ENCODE results near the gene ZNF121.
A peak's percentile ranks its signal among the peaks of the same experiment; 100 is the strongest.

The ZNF121 gene

DNA sequence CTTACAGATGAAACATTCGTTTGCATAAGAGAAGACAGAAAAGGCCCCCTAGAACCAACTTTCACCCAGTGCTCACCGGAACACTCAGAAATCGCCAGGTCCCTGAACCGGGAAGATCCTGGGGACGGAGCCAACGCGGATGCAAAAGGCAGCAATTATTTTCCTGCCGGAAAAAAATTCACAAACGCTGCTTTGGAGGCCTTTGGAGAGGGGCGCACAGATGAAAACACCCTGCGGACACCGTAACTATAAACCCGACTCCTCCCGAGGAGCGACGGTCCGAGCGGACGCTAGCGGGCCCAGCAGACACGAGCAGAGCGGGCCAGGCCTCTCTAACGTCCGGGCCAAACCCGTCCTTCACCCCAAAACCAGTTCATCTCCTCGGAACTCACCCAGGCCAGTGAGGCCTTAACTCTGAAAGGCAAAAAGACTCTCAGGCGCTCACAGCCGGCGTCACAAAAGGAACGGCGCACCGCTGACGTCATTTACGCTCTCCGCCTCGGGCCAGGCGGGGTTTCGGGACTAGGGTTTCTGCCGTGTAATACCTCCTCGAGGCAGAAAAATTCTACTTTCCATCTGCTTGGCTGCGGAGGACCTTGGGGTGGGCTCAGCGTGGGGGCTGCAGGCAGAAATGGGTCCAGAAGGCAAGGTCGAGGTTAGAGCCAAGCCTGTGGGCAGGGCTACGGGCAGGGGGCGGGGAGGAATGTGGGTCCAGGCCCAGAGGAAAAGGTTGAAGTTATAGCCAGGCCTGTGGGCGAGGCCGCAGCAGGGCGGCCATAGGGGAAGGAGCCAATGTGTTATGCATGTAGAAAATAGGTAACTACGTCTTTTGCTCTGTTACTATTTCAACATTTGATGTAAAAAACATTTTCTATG, 45.9 kb downstream of the ZNF121 start, which contains the start of gene ZNF426:
Gene ZNF426 (minus strand): TSS at position 463 of the 876 bp plus-strand sequence. CDS start 2,413 bp downstream, outside the sequence.
- DNase-seq (ENCODE audit: low read depth in 2 of 2) = peak; percentile 68 to 79

DNA sequence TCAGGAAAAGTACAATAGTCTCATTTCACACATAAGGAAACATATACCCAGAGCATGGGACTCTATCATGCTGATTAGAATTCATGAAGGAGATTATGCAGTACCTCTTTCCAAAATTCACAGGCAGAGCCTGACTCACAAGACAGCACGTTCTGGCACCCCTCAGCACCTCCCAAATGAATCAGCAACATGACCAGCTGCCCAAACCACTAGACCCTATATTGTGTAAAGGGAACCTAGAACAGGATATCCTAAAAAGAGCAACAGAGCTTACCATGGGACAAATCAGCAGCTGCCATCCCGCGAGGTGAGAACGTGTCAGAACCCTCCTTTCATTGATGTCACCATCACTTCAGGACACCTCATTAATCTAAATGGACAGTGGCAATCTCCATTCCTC, 48.4 kb downstream of the ZNF121 start:
- no peak for DNase-seq (ENCODE audit: low read depth in 2 of 2)

DNA sequence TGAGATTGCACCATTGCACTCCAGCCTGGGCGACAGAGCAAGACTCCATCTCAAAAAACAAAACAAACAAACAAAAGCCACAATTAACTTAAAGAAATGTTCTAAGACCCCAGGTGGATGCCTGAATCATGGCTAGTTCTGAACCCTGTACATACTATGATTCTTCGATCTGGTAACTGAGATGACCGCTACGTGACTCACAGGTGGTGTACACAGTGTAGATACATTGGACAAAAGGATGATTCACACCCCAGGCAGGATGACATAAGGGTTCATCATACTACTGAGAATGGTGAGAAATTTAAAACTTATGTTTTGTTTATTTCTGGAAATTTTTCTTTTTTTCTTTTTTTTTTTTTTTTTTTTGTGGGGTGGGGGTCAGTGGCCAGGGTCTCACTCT, 52.4 kb downstream of the ZNF121 start:
- DNase-seq (ENCODE audit: low read depth in 2 of 2) = no peak

DNA sequence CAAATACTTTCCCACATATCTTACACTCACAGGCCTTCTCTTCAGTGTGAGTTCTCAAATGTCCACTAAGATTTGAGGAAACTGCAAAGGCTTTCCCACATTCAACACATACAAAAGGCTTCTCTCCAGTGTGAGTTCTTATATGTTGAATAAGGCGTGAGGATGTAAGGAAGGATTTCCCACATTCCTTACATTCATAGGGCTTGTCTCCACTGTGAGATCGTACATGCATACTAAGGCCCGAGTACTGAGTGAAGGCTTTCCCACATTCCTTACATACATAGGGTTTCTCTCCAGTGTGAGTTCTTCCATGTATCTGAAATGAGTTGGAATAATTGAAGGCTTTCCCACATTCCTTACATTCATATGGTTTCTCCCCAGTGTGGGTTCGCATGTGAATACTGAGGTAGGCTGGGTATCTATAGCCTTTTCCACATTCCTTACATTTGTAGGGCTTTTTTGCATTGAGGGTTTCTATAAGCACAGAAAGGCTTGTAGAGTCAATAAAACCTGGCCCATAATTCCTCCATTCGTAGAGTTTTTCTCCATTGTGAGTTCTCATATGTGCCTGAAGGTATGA, 55.5 kb downstream of the ZNF121 start:
- no peak for DNase-seq (ENCODE audit: low read depth in 2 of 2)

DNA sequence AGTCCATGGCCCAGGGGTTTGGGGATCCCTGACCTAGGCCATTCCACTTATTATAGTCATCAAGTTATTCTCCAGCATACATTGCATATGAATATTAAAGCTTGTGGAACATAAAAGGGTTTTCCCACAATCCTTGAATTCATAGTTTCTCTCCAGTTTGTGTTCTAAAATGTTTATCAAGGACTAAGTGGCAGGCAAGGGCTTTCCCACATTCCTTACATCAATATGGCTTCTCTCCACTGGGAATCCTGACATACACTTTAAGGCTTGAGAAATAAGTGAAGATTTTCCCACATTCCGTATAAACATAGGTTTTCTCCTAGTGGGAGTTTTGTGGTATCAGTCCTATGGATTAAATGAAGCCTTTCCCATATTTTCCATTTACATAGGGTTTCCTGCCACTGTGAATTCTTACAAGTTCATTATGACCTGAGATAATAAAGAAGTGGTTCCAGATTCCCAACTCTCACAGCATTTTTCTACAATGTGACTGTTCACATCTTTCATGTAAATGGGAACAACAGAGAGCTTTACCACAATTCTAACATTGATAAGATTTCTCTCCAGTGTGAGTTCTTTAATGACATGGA, 60.3 kb downstream of the ZNF121 start:
- no peak for DNase-seq (ENCODE audit: low read depth in 2 of 2)

Data from activated CD8-positive, alpha-beta memory T cell treated with anti-CD3 and anti-CD28 coated beads for 4 hours (primary cell).